H9 (cell line): ENCODE data around the gene PACS1. TPM values are rescaled to one million over a fixed set of nuclear protein-coding genes. Genes with fewer than 3 reads are reported as not detected.

Source experiments
- DNase-seq: peaks from one replicate; pipeline ENCODE4 v3.0.0-alpha.2; 2017
- H2AFZ ChIP-seq: one replicate; pipeline ENCODE4 v1.6.1; 2013; ENCODE audit warnings: mild to moderate bottlenecking, low read length, control low read depth, moderate library complexity
- H2AK5ac ChIP-seq: 2 replicates; pipeline ENCODE4 v1.6.1; 2013; ENCODE audit warnings: low read length, control low read depth, mixed read lengths; ENCODE audit not compliant: insufficient read length
- H2BK120ac ChIP-seq: one replicate; pipeline ENCODE4 v1.6.1; 2013; ENCODE audit warnings: low read depth, mild to moderate bottlenecking, low read length, control low read depth, inconsistent platforms; ENCODE audit not compliant: poor library complexity, severe bottlenecking
- H2BK12ac ChIP-seq: 2 replicates; pipeline ENCODE4 v1.6.1; 2013; ENCODE audit warnings: low read length, control low read depth, mixed read lengths, low read depth; ENCODE audit not compliant: insufficient read length
- H2BK15ac ChIP-seq: 2 replicates; pipeline ENCODE4 v1.6.1; 2013; ENCODE audit warnings: low read depth, low read length, control low read depth
- H2BK20ac ChIP-seq: one replicate; pipeline ENCODE4 v1.6.1; 2013; ENCODE audit warnings: low read depth, mild to moderate bottlenecking, low read length, control low read depth, inconsistent platforms; ENCODE audit not compliant: poor library complexity, severe bottlenecking
- H2BK5ac ChIP-seq: 2 replicates; pipeline ENCODE4 v1.6.1; 2013; ENCODE audit warnings: low read length, control low read depth, mixed read lengths; ENCODE audit not compliant: insufficient read length
- H3K14ac ChIP-seq: 2 replicates; pipeline ENCODE4 v1.6.1; 2013; ENCODE audit warnings: low read length, control low read depth; ENCODE audit not compliant: insufficient read depth
- H3K18ac ChIP-seq: 2 replicates; pipeline ENCODE4 v1.6.1; 2013; ENCODE audit warnings: low read depth, mild to moderate bottlenecking, mixed read lengths, low read length, control low read depth; ENCODE audit not compliant: insufficient read length
- H3K23ac ChIP-seq: 2 replicates; pipeline ENCODE4 v1.6.1; 2013; ENCODE audit warnings: low read length, control low read depth, mixed read lengths, low read depth; ENCODE audit not compliant: insufficient read length
- H3K23me2 ChIP-seq: 2 replicates; pipeline ENCODE4 v1.6.1; 2013; ENCODE audit warnings: low read depth, mild to moderate bottlenecking, mixed read lengths, low read length, control low read depth; ENCODE audit not compliant: insufficient read length, poor library complexity, severe bottlenecking
- H3K27ac ChIP-seq: 2 replicates; pipeline ENCODE4 v1.5.1; 2013; ENCODE audit warnings: low read length, control low read depth, mixed read lengths, low read depth; ENCODE audit not compliant: insufficient read length
- H3K27me3 ChIP-seq: 2 replicates; pipeline ENCODE4 v1.6.1; 2013; ENCODE audit warnings: low read length, control low read depth, inconsistent platforms; ENCODE audit not compliant: insufficient read depth
- H3K4ac ChIP-seq: 2 replicates; pipeline ENCODE4 v1.6.1; 2013; ENCODE audit warnings: low read depth, mild to moderate bottlenecking, control low read depth, inconsistent platforms, low read length, moderate library complexity
- H3K4me1 ChIP-seq: 2 replicates; pipeline ENCODE4 v1.6.1; 2013; ENCODE audit warnings: low read length, control low read depth, inconsistent platforms; ENCODE audit not compliant: insufficient read depth
- H3K4me2 ChIP-seq: 2 replicates; pipeline ENCODE4 v1.6.1; 2013; ENCODE audit warnings: low read length, control low read depth, mixed read lengths; ENCODE audit not compliant: insufficient read length, insufficient read depth
- H3K56ac ChIP-seq: 2 replicates; pipeline ENCODE4 v1.6.1; 2013; ENCODE audit warnings: low read depth, mild to moderate bottlenecking, mixed read lengths, low read length, control low read depth; ENCODE audit not compliant: insufficient read length
- H3K79me1 ChIP-seq: 2 replicates; pipeline ENCODE4 v1.6.1; 2013; ENCODE audit warnings: low read depth, mild to moderate bottlenecking, moderate library complexity, low read length, control low read depth, inconsistent platforms; ENCODE audit not compliant: insufficient read depth, poor library complexity, severe bottlenecking
- H3K79me2 ChIP-seq: 2 replicates; pipeline ENCODE4 v1.6.1; 2013; ENCODE audit warnings: low read length, control low read depth, inconsistent platforms; ENCODE audit not compliant: insufficient read depth
- H3K9ac ChIP-seq: 2 replicates; pipeline ENCODE4 v1.6.1; 2013; ENCODE audit warnings: low read length, control low read depth, mixed read lengths; ENCODE audit not compliant: insufficient read length; ENCODE audit errors: extremely low read depth
- H3K9me3 ChIP-seq: one replicate; pipeline ENCODE4 v1.6.1; 2013; ENCODE audit warnings: low read depth, low read length, inconsistent platforms; ENCODE audit not compliant: control insufficient read depth
- H3T11ph ChIP-seq: one replicate; pipeline ENCODE4 v1.6.1; 2013; ENCODE audit warnings: mild to moderate bottlenecking, low read length, control low read depth, inconsistent platforms
- H4K20me1 ChIP-seq: one replicate; pipeline ENCODE4 v1.6.1; 2013; ENCODE audit not compliant: control insufficient read depth, insufficient read length, insufficient read depth
- H4K5ac ChIP-seq: 2 replicates; pipeline ENCODE4 v1.6.1; 2013; ENCODE audit warnings: low read depth, mild to moderate bottlenecking, mixed read lengths, low read length, control low read depth; ENCODE audit not compliant: insufficient read length
- H4K8ac ChIP-seq: replicated peaks from 2 replicates; pipeline ENCODE4 v1.6.1; 2013; ENCODE audit warnings: low read length, control low read depth, mixed read lengths, low read depth; ENCODE audit not compliant: insufficient read length
- H4K91ac ChIP-seq: 2 replicates; pipeline ENCODE4 v1.6.1; 2013; ENCODE audit warnings: low read depth, mild to moderate bottlenecking, moderate library complexity, mixed read lengths, low read length, control low read depth; ENCODE audit not compliant: insufficient read length
- H3K27ac Mint-ChIP-seq, 3 experiments: 2 replicates in 2 of 3; 3 replicates in 1 of 3; pipeline ENCODE4 v1.8.0; 2020 to 2021; ENCODE audit warnings: mixed read lengths in 3 of 3, mild to moderate bottlenecking in 1 of 3, moderate library complexity in 1 of 3
- H3K27me3 Mint-ChIP-seq: 2 replicates; pipeline ENCODE4 v1.8.0; 2021; ENCODE audit warnings: low read depth, mild to moderate bottlenecking, moderate library complexity, mixed read lengths
- H3K36me3 Mint-ChIP-seq, 3 experiments: 2 replicates in 2 of 3; 3 replicates in 1 of 3; pipeline ENCODE4 v1.8.0; 2020 to 2021; ENCODE audit warnings: low read depth in 3 of 3, mixed read lengths in 3 of 3; ENCODE audit not compliant: insufficient read depth in 1 of 3
- H3K4me1 Mint-ChIP-seq, 2 experiments: 2 replicates each; pipeline ENCODE4 v1.8.0; 2020; ENCODE audit warnings: mixed read lengths in 2 of 2
- H3K4me3 Mint-ChIP-seq, 2 experiments: 2 replicates in 1 of 2; 3 replicates in 1 of 2; pipeline ENCODE4 v1.8.0; 2020 to 2021; ENCODE audit warnings: mild to moderate bottlenecking in 2 of 2, mixed read lengths in 2 of 2, moderate library complexity in 1 of 2
- H3K9me3 Mint-ChIP-seq, 2 experiments: 2 replicates in 1 of 2; 3 replicates in 1 of 2; pipeline ENCODE4 v1.8.0; 2020; ENCODE audit warnings: mild to moderate bottlenecking in 2 of 2, mixed read lengths in 2 of 2, moderate library complexity in 1 of 2
- CTCF ChIP-seq: fragments of 200-600 bp; sonication (generic); conservative IDR thresholded peaks from 3 replicates; pipeline ENCODE4 v1.8.0; 2021; ENCODE audit warnings: antibody characterized with exemption, mild to moderate bottlenecking
- WGBS: extraction: QIAGEN DNeasy Blood & Tissue Kit; methylation state at CpG from one replicate; pipeline ENCODE4 v1.1.7; 2013; ENCODE audit warnings: missing lambda C conversion rate, low lambda C conversion rate, mixed read lengths; ENCODE audit not compliant: insufficient read length; ENCODE audit errors: extremely low coverage; 5-methylcytosine and 5-hydroxymethylcytosine counted together
- long read RNA-seq: library from polyadenylated mRNA; unstranded; transcript quantifications from one replicate; pipeline ENCODE4 v2.0.0, GENCODE V29; 2020
- total RNA-seq: library from RNA; stranded (reverse); gene quantifications from 2 replicates; pipeline ENCODE4 v1.2.1, GENCODE V29; 2021

Gene PACS1
- 28.7 and 35.5 TPM in 2 replicates for total RNA-seq
- long read RNA-seq, partial matches to known transcripts: 4 of 7 reads
- long read RNA-seq, other reads (novel, unspliced or antisense): 3 of 7 reads

- Mint-ChIP-seq H3K4me3 (peak within 1 kb of the TSS; percentile 83 to 91), H3K9me3 (no peaks in the 10 kb centered on the region), H3K27me3 (no peaks in the 10 kb centered on the region), H3K4me1 (peaks cover 21 to 32% of the 10 kb centered on the region in 2 experiments), H3K27ac (peak within 1 kb of the TSS; percentile 87 to 94 (median 88)), H3K36me3 (peaks cover 32 to 61% (median 50%) of the 10 kb centered on the region in 3 experiments)
- H2BK15ac ChIP-seq: no peak within 1 kb of the TSS
- H2BK120ac ChIP-seq: no peak within 1 kb of the TSS
- H3T11ph ChIP-seq: no peak within 1 kb of the TSS
- H2AFZ ChIP-seq: no peak within 1 kb of the TSS
- no peak within 1 kb of the TSS for H4K5ac ChIP-seq
- H3K14ac ChIP-seq: no peak within 1 kb of the TSS
- H3K27me3 ChIP-seq: no peaks in the 10 kb centered on the region
- H3K79me2 ChIP-seq: peaks cover 2% of the 10 kb centered on the region; the same call in 1 of the 2 replicates
- no CpG with 5 or more reads among the region's 120 CpGs for WGBS
- no peak within 1 kb of the TSS for H3K23ac ChIP-seq
- H2BK5ac ChIP-seq: no peak within 1 kb of the TSS
- H2BK20ac ChIP-seq: no peak within 1 kb of the TSS
- H4K91ac ChIP-seq: no peak within 1 kb of the TSS
- peak within 1 kb of the TSS; percentile 45 for H3K4me2 ChIP-seq
- no peaks in the 10 kb centered on the region for H3K9me3 ChIP-seq
- H2BK12ac ChIP-seq: no peak within 1 kb of the TSS
- no peak within 1 kb of the TSS for H3K18ac ChIP-seq
- H4K20me1 ChIP-seq: no peaks in the 10 kb centered on the region
- H3K23me2 ChIP-seq: peaks cover 4% of the 10 kb centered on the region
- H3K9ac ChIP-seq: no peak within 1 kb of the TSS
- peak; percentile 32; the same call in 1 of the 3 replicates for TF ChIP-seq CTCF
- H3K4ac ChIP-seq: no peak within 1 kb of the TSS
- DNase-seq: peak; percentile 73
- no peak within 1 kb of the TSS for H4K8ac ChIP-seq
- H3K4me1 ChIP-seq: no peaks in the 10 kb centered on the region
- no peaks in the 10 kb centered on the region for H3K79me1 ChIP-seq
- H2AK5ac ChIP-seq: no peak within 1 kb of the TSS
- no peak within 1 kb of the TSS for H3K56ac ChIP-seq
- peak within 1 kb of the TSS; percentile 25 for H3K27ac ChIP-seq
Observed at GRCh38 chr11:66069715-66070603, at the start of gene PACS1. PACS1 (plus strand) TSS chr11:66070272; CDS start chr11:66070487, 215 bp downstream.
